HepG2 (cell line): Measurements from ENCODE around the gene MT1G. TPM values are rescaled to one million over a fixed set of nuclear protein-coding genes. Genes with fewer than 3 reads are reported as not detected.

ENCODE experiments used
- DRAP1 ChIP-seq: IDR thresholded peaks from 2 replicates; pipeline ENCODE4 v1.6.1; 2016; ENCODE audit warnings: missing genetic modification reagents, missing compliant biosample characterization
- GABPB1 ChIP-seq: IDR thresholded peaks from 2 replicates; pipeline ENCODE4 v1.6.1; 2016; ENCODE audit warnings: mild to moderate bottlenecking, missing genetic modification reagents, moderate library complexity, missing compliant biosample characterization
- GATAD2A ChIP-seq: IDR thresholded peaks from 2 replicates; pipeline ENCODE4 v1.6.1; 2016
- HNF1B ChIP-seq: sonication (generic); formaldehyde crosslinking; IDR thresholded peaks from 2 replicates; pipeline ENCODE4 v1.5.1; 2020; ENCODE audit warnings: mild to moderate bottlenecking, moderate library complexity, missing genetic modification reagents
- HNRNPLL ChIP-seq: fragments of 200-400 bp; formaldehyde crosslinking; IDR thresholded peaks from 2 replicates; pipeline ENCODE4 v1.6.1; 2017; ENCODE audit warnings: mild to moderate bottlenecking, low read depth, low read length; ENCODE audit not compliant: poor library complexity, severe bottlenecking
- NAIF1 ChIP-seq: sonication (generic); formaldehyde crosslinking; IDR thresholded peaks from 2 replicates; pipeline ENCODE4 v1.5.0; 2020; ENCODE audit warnings: mild to moderate bottlenecking, missing genetic modification reagents, borderline replicate concordance
- NFYB ChIP-seq: sonication (generic); formaldehyde crosslinking; IDR thresholded peaks from 2 replicates; pipeline ENCODE4 v1.4.0; 2020; ENCODE audit warnings: missing genetic modification reagents
- POLR2A ChIP-seq, 2 experiments: IDR thresholded peaks; 2 replicates each; pipeline ENCODE4 v1.6.1; 2011; ENCODE audit warnings: low read depth in 2 of 2, low read length in 2 of 2, mild to moderate bottlenecking in 1 of 2, moderate library complexity in 1 of 2; ENCODE audit not compliant: insufficient read depth in 1 of 2
- RBFOX2 ChIP-seq: fragments of 200-400 bp; formaldehyde crosslinking; IDR thresholded peaks from 2 replicates; pipeline ENCODE4 v1.6.1; 2017; ENCODE audit warnings: low read depth, mild to moderate bottlenecking, low read length
- SAP130 ChIP-seq: IDR thresholded peaks from 2 replicates; pipeline ENCODE4 v1.6.1; 2016; ENCODE audit warnings: low read depth
- ZNF501 ChIP-seq: sonication (generic); formaldehyde crosslinking; IDR thresholded peaks from 2 replicates; pipeline ENCODE4 v1.5.1; 2020; ENCODE audit warnings: mild to moderate bottlenecking, moderate library complexity, missing genetic modification reagents
- ZNF609 ChIP-seq: sonication (generic); formaldehyde crosslinking; IDR thresholded peaks from 2 replicates; pipeline ENCODE4 v1.4.0; 2020; ENCODE audit warnings: mild to moderate bottlenecking, missing genetic modification reagents, borderline replicate concordance
- ZNF788 ChIP-seq: sonication (generic); formaldehyde crosslinking; IDR thresholded peaks from 2 replicates; pipeline ENCODE4 v1.5.0; 2020; ENCODE audit warnings: mild to moderate bottlenecking, missing genetic modification reagents, borderline replicate concordance
- polyA plus RNA-seq, 8 experiments: library from polyadenylated mRNA; depleted of rRNA in 3 of 8; stranded (reverse) in 7 of 8; unstranded in 1 of 8; fragments of >200 nt; fragmentation: Illumina TruSeq in 4 of 8; extraction: Trizol in 4 of 8; gene quantifications; 2 replicates each; pipeline versions ENCODE4 v1.2.1 to v1.2.3, GENCODE V29; 2011 to 2016; ENCODE audit warnings: low read depth in 4 of 8, missing spikeins in 1 of 8, mixed read lengths in 1 of 8; ENCODE audit not compliant: insufficient read depth in 1 of 8
- total RNA-seq, 5 experiments: library from RNA; depleted of rRNA; stranded (reverse); fragments of >200 nt; fragmentation: Illumina TruSeq; extraction: Trizol; gene quantifications; 2 replicates each; pipeline ENCODE4 v1.2.3, GENCODE V29; 2016; ENCODE audit warnings: low read depth in 1 of 5
- TF ChIP-seq, protein P1 (sequence below): sonication (generic); formaldehyde crosslinking; IDR thresholded peaks from 2 replicates; pipeline ENCODE4 v1.4.0; 2020; ENCODE audit warnings: missing genetic modification reagents
- TF ChIP-seq, protein P2 (sequence below): sonication (generic); formaldehyde crosslinking; IDR thresholded peaks from 2 replicates; pipeline ENCODE4 v1.5.0; 2020; ENCODE audit warnings: missing genetic modification reagents, mild to moderate bottlenecking, borderline replicate concordance

The MT1G gene
- total and polyA plus RNA-seq, 2 of the 13 experiments (the other 11 are each of a cell fraction or from before 2014, with no cell fraction given): 3.6 to 377 TPM

DNA sequence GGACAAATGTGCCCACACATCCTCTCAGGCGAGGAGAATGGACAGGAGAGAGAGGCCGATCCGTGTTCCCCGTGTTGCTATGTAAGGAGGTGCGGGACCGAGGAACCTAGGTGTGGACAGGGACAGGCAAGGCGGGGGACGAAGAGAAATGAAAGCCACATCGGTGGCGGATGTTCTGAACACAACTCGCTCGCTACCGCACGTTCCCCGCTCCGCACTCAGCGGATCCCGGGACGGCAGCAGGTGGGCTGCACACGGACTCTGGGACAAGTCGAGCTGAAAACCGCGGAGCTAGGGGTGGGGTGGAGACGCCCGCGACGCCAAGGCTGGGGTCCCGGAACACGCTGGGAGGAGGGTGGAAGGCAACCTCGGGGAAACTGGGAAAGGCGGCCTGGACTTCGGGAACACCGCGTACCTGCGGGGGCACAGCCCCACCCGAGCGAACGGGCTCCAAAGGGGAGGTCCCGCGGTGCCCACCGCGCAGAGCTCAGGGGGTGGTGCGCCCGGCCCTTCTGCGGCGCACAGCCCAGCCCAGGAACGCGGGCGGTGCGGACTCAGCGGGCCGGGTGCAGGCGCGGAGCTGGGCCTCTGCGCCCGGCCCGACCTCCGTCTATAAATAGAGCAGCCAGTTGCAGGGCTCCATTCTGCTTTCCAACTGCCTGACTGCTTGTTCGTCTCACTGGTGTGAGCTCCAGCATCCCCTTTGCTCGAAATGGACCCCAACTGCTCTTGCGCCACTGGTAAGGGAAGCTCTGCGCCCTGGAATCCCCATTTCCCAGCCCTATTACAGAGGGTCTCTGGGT lies 42.5 kb downstream of the MT1G start, which contains the start of gene MT1E (continued):
- TF ChIP-seq, protein P1, sequence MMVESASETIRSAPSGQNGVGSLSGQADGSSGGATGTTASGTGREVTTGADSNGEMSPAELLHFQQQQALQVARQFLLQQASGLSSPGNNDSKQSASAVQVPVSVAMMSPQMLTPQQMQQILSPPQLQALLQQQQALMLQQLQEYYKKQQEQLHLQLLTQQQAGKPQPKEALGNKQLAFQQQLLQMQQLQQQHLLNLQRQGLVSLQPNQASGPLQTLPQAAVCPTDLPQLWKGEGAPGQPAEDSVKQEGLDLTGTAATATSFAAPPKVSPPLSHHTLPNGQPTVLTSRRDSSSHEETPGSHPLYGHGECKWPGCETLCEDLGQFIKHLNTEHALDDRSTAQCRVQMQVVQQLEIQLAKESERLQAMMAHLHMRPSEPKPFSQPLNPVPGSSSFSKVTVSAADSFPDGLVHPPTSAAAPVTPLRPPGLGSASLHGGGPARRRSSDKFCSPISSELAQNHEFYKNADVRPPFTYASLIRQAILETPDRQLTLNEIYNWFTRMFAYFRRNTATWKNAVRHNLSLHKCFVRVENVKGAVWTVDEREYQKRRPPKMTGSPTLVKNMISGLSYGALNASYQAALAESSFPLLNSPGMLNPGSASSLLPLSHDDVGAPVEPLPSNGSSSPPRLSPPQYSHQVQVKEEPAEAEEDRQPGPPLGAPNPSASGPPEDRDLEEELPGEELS (CRISPR knock-in tag): 0 out of 2 replicates have a peak, but pooled peaks have one; percentile 6
- TF ChIP-seq, protein P2, sequence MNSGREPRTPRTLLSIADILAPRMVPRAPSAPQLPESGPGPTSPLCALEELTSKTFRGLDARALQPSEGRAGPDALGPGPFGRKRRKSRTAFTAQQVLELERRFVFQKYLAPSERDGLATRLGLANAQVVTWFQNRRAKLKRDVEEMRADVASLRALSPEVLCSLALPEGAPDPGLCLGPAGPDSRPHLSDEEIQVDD (CRISPR knock-in tag): 0 out of 2 replicates have a peak, but pooled peaks have one; percentile 14
- no peak for TF ChIP-seq ZNF609 (CRISPR knock-in tag)
- peak; percentile 85 for TF ChIP-seq DRAP1 (CRISPR knock-in tag)
- TF ChIP-seq ZNF501 (CRISPR knock-in tag): peak; percentile 18; the same call in 1 of the 2 replicates
- peak; percentile 60 for TF ChIP-seq GABPB1 (CRISPR knock-in tag)
- TF ChIP-seq HNRNPLL: peak; percentile 95
- TF ChIP-seq NAIF1 (CRISPR knock-in tag): peak; percentile 72
- peak; percentile 22; the same call in 1 of the 2 replicates for TF ChIP-seq SAP130
- 0 out of 2 replicates have a peak, but pooled peaks have one; percentile 3 for TF ChIP-seq NFYB (CRISPR knock-in tag)
- peak; percentile 91 for TF ChIP-seq RBFOX2
- peak; percentile 94 to 99 for TF ChIP-seq POLR2A (IDR thresholded peaks at IDR 0.05; ENCODE audit: insufficient read depth in 1 of 2, low read depth in 2 of 2, low read length in 2 of 2)
- TF ChIP-seq HNF1B (CRISPR knock-in tag): peak; percentile 30; the same call in 1 of the 2 replicates
- TF ChIP-seq GATAD2A (CRISPR knock-in tag): peak; percentile 21; the same call in 1 of the 2 replicates
- TF ChIP-seq ZNF788 (CRISPR knock-in tag): peak; percentile 78
